ENCODE results near the gene UBALD1. TPM values are rescaled to one million over a fixed set of nuclear protein-coding genes. Genes with fewer than 3 reads are reported as not detected.

The UBALD1 gene
- total and polyA plus RNA-seq, 2 donors (not counting 3 experiments of a cell fraction or from before 2014, with no cell fraction given): 24.8 to 41.6 TPM

- ChIA-PET CTCF (interaction anchor here (0.9 kb wide), 1 partner anchor 8 kb away, joined by 3 read pairs; no protein-coding TSS in a partner anchor), POLR2A (no interaction called here)
- H3K27me3 ChIP-seq (ENCODE audit: control insufficient read depth in 2 of 2, insufficient read depth in 2 of 2, low read length in 2 of 2): no peaks in the 10 kb centered on the region
- intact Hi-C loops (cut with micrococcal nuclease): no loop called here
- H3K9ac ChIP-seq (replicated peaks; ENCODE audit: extremely low read depth, insufficient read depth, low read length): no peak overlapping the region
- no peak overlapping the region for H2AFZ ChIP-seq (ENCODE audit: low read depth, low read length)
- no TSS peak for BruUV-seq (replicated peaks)
- peaks cover 0 to 14% of the 10 kb centered on the region in 2 experiments for H3K36me3 ChIP-seq (ENCODE audit: control insufficient read depth in 2 of 2, extremely low read depth in 1 of 2, insufficient read depth in 2 of 2, low read length in 2 of 2)
- H3K9me3 ChIP-seq (replicated peaks; ENCODE audit: control insufficient read depth, insufficient read depth, low read length): no peaks in the 10 kb centered on the region
- no peak overlapping the region for H3K27ac ChIP-seq (ENCODE audit: insufficient read depth, low read depth, low read length)
- peaks cover 55% of the 10 kb centered on the region for H3K79me2 ChIP-seq (ENCODE audit: control insufficient read depth, insufficient read depth, low read length)
- H3K4me1 ChIP-seq (ENCODE audit: control insufficient read depth, extremely low read depth, insufficient read depth, low read length): no peaks in the 10 kb centered on the region
- no peak for FAIRE-seq
- H3K4me2 ChIP-seq (ENCODE audit: insufficient read depth, low read length): no peak overlapping the region
- DNase-seq (ENCODE audit: low read depth, low spot score): no peak
- no peak overlapping the region for H3K4me3 ChIP-seq (replicated peaks in 1 of 3; ENCODE audit: insufficient read depth in 1 of 3, low read depth in 1 of 3, low read length in 3 of 3)
- H3K9me1 ChIP-seq (replicated peaks; ENCODE audit: control insufficient read depth, extremely low read depth, insufficient read depth, low read length): no peaks in the 10 kb centered on the region
- TF ChIP-seq MAX (IDR thresholded peaks at IDR 0.05; ENCODE audit: insufficient read depth, insufficient read length) (no peak), FOS (IDR thresholded peaks at IDR 0.05; ENCODE audit: borderline replicate concordance, insufficient read depth, low read length) (no peak), MYC (IDR thresholded peaks at IDR 0.05; ENCODE audit: low read depth, low read length) (no peak), POLR2AphosphoS5 (IDR thresholded peaks at IDR 0.05; ENCODE audit: insufficient read depth, low read depth, low read length) (no peak), CTCF (IDR thresholded peaks at IDR 0.05; ENCODE audit: extremely low read depth in 1 of 2, insufficient read depth in 1 of 2, low read depth in 1 of 2, low read length in 2 of 2) (no peak), EZH2 (IDR thresholded peaks at IDR 0.05; ENCODE audit: borderline replicate concordance, low read depth, low read length, severe bottlenecking) (no peak), POLR2A (IDR thresholded peaks at IDR 0.05; ENCODE audit: low read depth, low read length) (no peak), JUN (IDR thresholded peaks at IDR 0.05; ENCODE audit: borderline replicate concordance, insufficient read depth, insufficient read length, low read depth) (no peak), GATA2 (IDR thresholded peaks at IDR 0.05; ENCODE audit: insufficient read depth, insufficient read length, low read depth, low read length) (no peak)
- dilution Hi-C loops (cut with MboI; ENCODE audit: extremely low pct_ligation_motif_present, low sequenced_read_pairs): no loop called here
- no peaks in the 10 kb centered on the region for H4K20me1 ChIP-seq (replicated peaks; ENCODE audit: control insufficient read depth, extremely low read depth, insufficient read depth, low read length)
Measured at GRCh38 chr16:4641895-4642294, 27.2 kb upstream of the UBALD1 start.
